B cell (primary cell): ENCODE data around the gene EPHB4. TPM values are rescaled to one million over a fixed set of nuclear protein-coding genes. Genes with fewer than 3 reads are reported as not detected.

ENCODE experiments used
- ATAC-seq: fragments of 200-7000 bp; cut with Tn5 transposase; one replicate; pipeline ENCODE4 v1.10.0; 2021; ENCODE audit warnings: low read depth, mild to moderate bottlenecking, moderate number of reproducible peaks, moderate library complexity
- CTCF ChIA-PET: fragments of 350-600 bp; sonication (Branson Sonifier 250); formaldehyde crosslinking; loops from one replicate; lab custom pipeline; 2021; ENCODE audit warnings: antibody characterized with exemption, inconsistent platforms; lab: Charles Lee
- POLR2A ChIA-PET: fragments of 350-600 bp; sonication (Branson Sonifier 250); formaldehyde crosslinking; loops from one replicate; lab custom pipeline; 2021; ENCODE audit warnings: antibody characterized with exemption; lab: Charles Lee
- DNase-seq: peaks from one replicate; pipeline ENCODE4 v3.0.0; 2013
- H2AFZ ChIP-seq: 2 replicates; pipeline ENCODE4 v1.6.1; 2012; ENCODE audit warnings: mild to moderate bottlenecking, low read depth, low read length; ENCODE audit not compliant: insufficient read depth, poor library complexity, severe bottlenecking
- H3K27ac ChIP-seq, 2 donors: 1 replicate in 1 of 2; 2 replicates in 1 of 2; pipeline ENCODE4 v1.5.1; 2012 to 2013; ENCODE audit warnings: low read length in 2 of 2, mild to moderate bottlenecking in 2 of 2, moderate library complexity in 1 of 2
- H3K27me3 ChIP-seq, 4 experiments: fragments of 200-600 bp in 1 of 4; sonication (generic) in 1 of 4; replicated peaks in 1 of 4; 1 replicate in 2 of 4; 2 replicates in 2 of 4; pipeline versions ENCODE4 v1.6.1 to v1.7.0; 2013 to 2016; ENCODE audit warnings: low read length in 3 of 4, mild to moderate bottlenecking in 2 of 4, mixed read lengths in 1 of 4, moderate library complexity in 1 of 4; ENCODE audit not compliant: insufficient read depth in 4 of 4, control insufficient read depth in 3 of 4; ENCODE audit errors: control extremely low read depth in 1 of 4
- H3K36me3 ChIP-seq, 2 experiments: replicated peaks in 1 of 2; 1 replicate in 1 of 2; 2 replicates in 1 of 2; pipeline versions ENCODE4 v1.6.1 to v1.7.1; 2013; ENCODE audit warnings: low read length in 1 of 2; ENCODE audit not compliant: insufficient read depth in 2 of 2, control insufficient read depth in 1 of 2; ENCODE audit errors: control extremely low read depth in 1 of 2, extremely low read depth in 1 of 2
- H3K4me1 ChIP-seq, 2 donors: fragments of 200-600 bp in 1 of 2; sonication (generic) in 1 of 2; 1 replicate in 1 of 2; 2 replicates in 1 of 2; pipeline versions ENCODE4 v1.5.1 to v1.6.1; 2013 to 2017; ENCODE audit warnings: low read length in 2 of 2; ENCODE audit not compliant: control insufficient read depth in 2 of 2, insufficient read depth in 2 of 2
- H3K4me2 ChIP-seq: replicated peaks from 2 replicates; pipeline ENCODE3; 2012; ENCODE audit warnings: mild to moderate bottlenecking, low read depth, low read length; ENCODE audit not compliant: poor library complexity, severe bottlenecking
- H3K4me3 ChIP-seq, 5 experiments: fragments of 200-600 bp in 1 of 5; sonication (generic) in 1 of 5; 1 replicate in 3 of 5; 2 replicates in 2 of 5; pipeline versions ENCODE4 v1.5.1 to v1.7.0; 2011 to 2016; ENCODE audit warnings: low read length in 4 of 5, mild to moderate bottlenecking in 4 of 5, low read depth in 2 of 5, control low read depth in 1 of 5, moderate library complexity in 1 of 5; ENCODE audit not compliant: insufficient read depth in 1 of 5; ENCODE audit errors: control extremely low read depth in 1 of 5, extremely low read depth in 1 of 5
- H3K79me2 ChIP-seq: fragments of 200-600 bp; sonication (generic); one replicate; pipeline ENCODE4 v1.6.0; 2016; ENCODE audit warnings: low read length; ENCODE audit not compliant: control insufficient read depth, insufficient read depth
- H3K9ac ChIP-seq: fragments of 200-600 bp; sonication (generic); 2 replicates; pipeline ENCODE4 v1.6.1; 2017; ENCODE audit warnings: mild to moderate bottlenecking, low read length, moderate library complexity
- H3K9me3 ChIP-seq, 3 donors: one replicate each; pipeline versions ENCODE4 v1.6.1 to v1.7.1; 2013; ENCODE audit warnings: low read length in 2 of 3; ENCODE audit not compliant: control insufficient read depth in 2 of 3, insufficient read depth in 1 of 3; ENCODE audit errors: control extremely low read depth in 1 of 3
- H4K20me1 ChIP-seq: 2 replicates; pipeline ENCODE4 v1.6.0; 2012; ENCODE audit warnings: mild to moderate bottlenecking, low read length; ENCODE audit not compliant: insufficient read depth, control insufficient read depth, poor library complexity, severe bottlenecking
- H3K27ac Mint-ChIP-seq: one replicate; pipeline ENCODE4 v1.8.0; 2021; ENCODE audit warnings: mixed read lengths
- H3K27me3 Mint-ChIP-seq: one replicate; pipeline ENCODE4 v1.8.0; 2021; ENCODE audit warnings: mixed read lengths
- H3K4me1 Mint-ChIP-seq: one replicate; pipeline ENCODE4 v1.8.0; 2021; ENCODE audit warnings: mixed read lengths
- H3K4me3 Mint-ChIP-seq: one replicate; pipeline ENCODE4 v1.8.0; 2021; ENCODE audit warnings: mixed read lengths
- H3K9me3 Mint-ChIP-seq: one replicate; pipeline ENCODE4 v1.8.0; 2022; ENCODE audit warnings: mixed read lengths; ENCODE audit not compliant: insufficient read depth
- CTCF ChIP-seq: fragments of 200-600 bp; IDR thresholded peaks from one replicate; pipeline ENCODE4 v1.8.0; 2022; ENCODE audit warnings: antibody characterized with exemption, mild to moderate bottlenecking
- EZH2 ChIP-seq: IDR thresholded peaks from 2 replicates; pipeline ENCODE4 v1.6.1; 2012; ENCODE audit warnings: borderline replicate concordance, low read depth, mild to moderate bottlenecking, moderate library complexity, low read length; ENCODE audit not compliant: insufficient read depth, poor library complexity, severe bottlenecking
- WGBS: methylation state at CpG from one replicate; pipeline ENCODE4 v1.1.5; 2013; ENCODE audit warnings: missing lambda C conversion rate; ENCODE audit not compliant: insufficient coverage; 5-methylcytosine and 5-hydroxymethylcytosine counted together
- intact Hi-C: fragments of 100-400 bp; cut with micrococcal nuclease; formaldehyde crosslinking; loops from one replicate; pipeline ENCODE4 v1.10.0; 2022
- polyA plus RNA-seq: library from polyadenylated mRNA; depleted of rRNA; stranded (reverse); fragments of >200 nt; gene quantifications from 2 replicates; pipeline ENCODE4 v1.2.3, GENCODE V29; 2012
- total RNA-seq, 2 donors: library from RNA; stranded (reverse); fragments of 120-200 nt in 1 of 2; gene quantifications; 1 replicate in 1 of 2; 2 replicates in 1 of 2; pipeline versions ENCODE4 v1.2.3 to v1.2.4, GENCODE V29; 2013 to 2022

The EPHB4 gene
- total and polyA plus RNA-seq, 2 donors (not counting 1 experiment from before 2014, with no cell fraction given): 3.9 to 12.0 TPM

GRCh38 chr7:100779359-100779758 lies 48.0 kb downstream of the EPHB4 start:
- intact Hi-C loops: no loop called here
- Histone ChIP-seq H2AFZ (no peak overlapping the region), H3K27me3 (peaks cover 0 to 8% (median 0%) of the 10 kb centered on the region in 4 experiments), H3K79me2 (no peaks in the 10 kb centered on the region), H3K4me3 (no peak overlapping the region), H3K4me2 (no peak overlapping the region), H3K9me3 (no peaks in the 10 kb centered on the region), H3K36me3 (no peaks in the 10 kb centered on the region), H3K9ac (no peak overlapping the region), H3K27ac (no peak overlapping the region), H3K4me1 (no peaks in the 10 kb centered on the region), H4K20me1 (no peaks in the 10 kb centered on the region)
- ATAC-seq (no peak), DNase-seq (no peak)
- peaks cover 5% of the 10 kb centered on the region for H3K27me3 Mint-ChIP-seq
- H3K4me1 Mint-ChIP-seq: no peaks in the 10 kb centered on the region
- no peak for TF ChIP-seq CTCF
- no peak for TF ChIP-seq EZH2
- no peaks in the 10 kb centered on the region for H3K9me3 Mint-ChIP-seq
- no peak overlapping the region for H3K27ac Mint-ChIP-seq
- H3K4me3 Mint-ChIP-seq: no peak overlapping the region
- CTCF ChIA-PET: interaction anchor here (0.7 kb wide), 1 partner anchor 354 kb away, joined by 3 read pairs; no protein-coding TSS in a partner anchor
- 88% methylated on average over 17 of the region's 17 CpGs for WGBS
- POLR2A ChIA-PET: no interaction called here

GRCh38 chr7:100778061-100778621 lies 49.2 kb downstream of the EPHB4 start:
- no peaks in the 10 kb centered on the region for H3K4me1 Mint-ChIP-seq
- intact Hi-C loops: no loop called here

More at GRCh38 chr7:100778061-100778621, 49.2 kb downstream of the EPHB4 start:
- peaks cover 0 to 7% (median 1%) of the 10 kb centered on the region in 4 experiments for H3K27me3 ChIP-seq
- DNase-seq (no peak), ATAC-seq (no peak)
- peaks cover 0 to 4% (median 0%) of the 10 kb centered on the region in 3 donors for H3K9me3 ChIP-seq
- ChIA-PET POLR2A (no interaction called here), CTCF (no interaction called here)
- H3K27ac ChIP-seq: no peak overlapping the region
- Mint-ChIP-seq H3K27ac (no peak overlapping the region), H3K27me3 (peaks cover 5% of the 10 kb centered on the region), H3K4me3 (no peak overlapping the region), H3K9me3 (no peaks in the 10 kb centered on the region)
- no peaks in the 10 kb centered on the region for H3K4me1 ChIP-seq
- no peak overlapping the region for H3K4me2 ChIP-seq
- H4K20me1 ChIP-seq: no peaks in the 10 kb centered on the region
- H2AFZ ChIP-seq: no peak overlapping the region
- H3K36me3 ChIP-seq: no peaks in the 10 kb centered on the region
- H3K4me3 ChIP-seq: no peak overlapping the region
- no peak overlapping the region for H3K9ac ChIP-seq
- TF ChIP-seq CTCF: no peak
- no peak for TF ChIP-seq EZH2
- no peaks in the 10 kb centered on the region for H3K79me2 ChIP-seq
- WGBS: 81% methylated on average over 3 of the region's 6 CpGs
